Measurements from ENCODE around the gene FAM168A.

- no peak for TF ChIP-seq POLR2A (IDR thresholded peaks at IDR 0.05)
- TF ChIP-seq, protein P1, sequence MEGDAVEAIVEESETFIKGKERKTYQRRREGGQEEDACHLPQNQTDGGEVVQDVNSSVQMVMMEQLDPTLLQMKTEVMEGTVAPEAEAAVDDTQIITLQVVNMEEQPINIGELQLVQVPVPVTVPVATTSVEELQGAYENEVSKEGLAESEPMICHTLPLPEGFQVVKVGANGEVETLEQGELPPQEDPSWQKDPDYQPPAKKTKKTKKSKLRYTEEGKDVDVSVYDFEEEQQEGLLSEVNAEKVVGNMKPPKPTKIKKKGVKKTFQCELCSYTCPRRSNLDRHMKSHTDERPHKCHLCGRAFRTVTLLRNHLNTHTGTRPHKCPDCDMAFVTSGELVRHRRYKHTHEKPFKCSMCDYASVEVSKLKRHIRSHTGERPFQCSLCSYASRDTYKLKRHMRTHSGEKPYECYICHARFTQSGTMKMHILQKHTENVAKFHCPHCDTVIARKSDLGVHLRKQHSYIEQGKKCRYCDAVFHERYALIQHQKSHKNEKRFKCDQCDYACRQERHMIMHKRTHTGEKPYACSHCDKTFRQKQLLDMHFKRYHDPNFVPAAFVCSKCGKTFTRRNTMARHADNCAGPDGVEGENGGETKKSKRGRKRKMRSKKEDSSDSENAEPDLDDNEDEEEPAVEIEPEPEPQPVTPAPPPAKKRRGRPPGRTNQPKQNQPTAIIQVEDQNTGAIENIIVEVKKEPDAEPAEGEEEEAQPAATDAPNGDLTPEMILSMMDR (IDR thresholded peaks at IDR 0.05 in 8 of 11, conservative IDR thresholded peaks at IDR 0.05 in 3 of 11): no peak
These were observed 5.3 kb downstream of the FAM168A start for GRCh38 chr11:73592640-73593039.

Measured in spleen (tissue), 7 donors.